ENCODE data around the gene AZI2. TPM values are rescaled to one million over a fixed set of nuclear protein-coding genes. Genes with fewer than 3 reads are reported as not detected.

Gene AZI2
- total and polyA plus RNA-seq, 7 donors = 25.0 to 87.0 (median 54.0) TPM

DNA sequence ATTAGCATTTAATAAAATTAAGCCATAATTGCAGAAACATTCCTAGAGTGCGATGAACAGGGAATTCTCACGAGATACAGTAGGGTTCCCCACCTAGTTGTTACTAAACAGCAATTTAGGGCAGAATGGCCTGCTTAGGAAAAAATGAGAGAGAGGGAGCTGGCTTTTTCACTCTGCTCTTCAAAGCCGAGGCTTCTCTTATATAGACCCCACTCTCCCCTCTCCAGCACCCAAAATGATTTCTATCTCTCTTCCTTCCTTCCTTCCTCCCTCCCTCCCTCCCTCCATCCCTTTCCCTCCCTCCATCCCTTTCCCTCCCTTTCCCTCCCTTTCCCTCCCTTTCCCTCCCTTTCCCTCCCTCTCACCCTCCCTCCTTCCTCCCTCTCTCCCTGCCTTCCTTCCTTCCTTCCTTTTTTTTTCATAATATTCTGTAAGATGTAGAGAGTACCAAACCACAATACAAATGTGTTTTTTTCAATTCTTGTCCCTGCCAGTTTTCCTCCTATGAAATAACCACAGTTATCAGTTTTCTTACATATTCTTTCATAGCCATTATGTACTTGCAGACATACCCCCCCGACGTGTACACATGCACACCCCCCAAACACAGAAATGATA, 48.2 kb downstream of the AZI2 start:
- intact Hi-C loops (cut with DNase I) = no loop called here
- WGBS, 2 donors = 91 to 92% methylated on average over 5 of the region's 5 CpGs
- H3K27ac ChIP-seq = no peak overlapping the region
- TF ChIP-seq EP300 (IDR thresholded peaks at IDR 0.05) = no peak
- TF ChIP-seq POLR2AphosphoS5 (IDR thresholded peaks at IDR 0.05) = no peak
- no peak for TF ChIP-seq POLR2A (IDR thresholded peaks at IDR 0.05)
- no peak for TF ChIP-seq CTCF (IDR thresholded peaks at IDR 0.05)
- no peak overlapping the region for H3K4me3 ChIP-seq
- H3K4me1 ChIP-seq = peaks cover 0 to 5% (median 0%) of the 10 kb centered on the region in 4 donors
- no peaks in the 10 kb centered on the region for H3K9me3 ChIP-seq
- H3K27me3 ChIP-seq = no peaks in the 10 kb centered on the region
- no peaks in the 10 kb centered on the region for H3K36me3 ChIP-seq
- no peak for DNase-seq

DNA sequence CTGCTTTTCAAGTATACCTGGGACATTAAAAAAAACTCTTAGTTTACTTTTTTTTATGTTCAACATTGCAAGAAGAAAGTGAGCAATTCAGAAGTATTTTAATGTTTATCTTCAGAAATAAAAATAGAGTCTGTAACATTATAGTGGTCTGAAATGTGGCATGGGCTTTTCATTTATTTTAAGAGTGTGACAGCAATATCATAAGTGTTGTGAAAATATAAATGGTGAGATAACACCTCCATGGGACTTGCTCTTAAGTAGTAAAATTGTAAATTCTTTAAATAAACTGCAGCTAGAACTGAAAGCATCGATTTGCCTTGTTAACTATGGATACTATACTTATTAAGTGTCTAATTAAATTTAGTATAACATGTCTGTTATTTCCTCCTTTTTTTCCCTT, 48.9 kb downstream of the AZI2 start:
- no peaks in the 10 kb centered on the region for H3K36me3 ChIP-seq
- H3K27me3 ChIP-seq = no peaks in the 10 kb centered on the region
- DNase-seq = no peak
- no peaks in the 10 kb centered on the region for H3K9me3 ChIP-seq
- TF ChIP-seq POLR2A (IDR thresholded peaks at IDR 0.05) (no peak), POLR2AphosphoS5 (IDR thresholded peaks at IDR 0.05) (no peak), EP300 (IDR thresholded peaks at IDR 0.05) (no peak), CTCF (IDR thresholded peaks at IDR 0.05) (no peak)
- H3K4me3 ChIP-seq = no peak overlapping the region
- H3K27ac ChIP-seq = no peak overlapping the region
- H3K4me1 ChIP-seq = peaks cover 0 to 5% (median 0%) of the 10 kb centered on the region in 4 donors
- 89 to 98% methylated on average over 1 of the region's 1 CpG for WGBS, 2 donors
- intact Hi-C loops (cut with DNase I) = no loop called here

GRCh38 chr3:28295898-28296490, 52.6 kb downstream of the AZI2 start:
- Histone ChIP-seq H3K4me1 (peaks cover 0 to 5% (median 0%) of the 10 kb centered on the region in 4 donors), H3K9me3 (no peaks in the 10 kb centered on the region), H3K27ac (no peak overlapping the region), H3K36me3 (no peaks in the 10 kb centered on the region), H3K4me3 (no peak overlapping the region), H3K27me3 (no peaks in the 10 kb centered on the region)
- TF ChIP-seq POLR2A (IDR thresholded peaks at IDR 0.05) = no peak
- no peak for TF ChIP-seq CTCF (IDR thresholded peaks at IDR 0.05)
- TF ChIP-seq POLR2AphosphoS5 (IDR thresholded peaks at IDR 0.05) = no peak
- no peak for TF ChIP-seq EP300 (IDR thresholded peaks at IDR 0.05)
- no peak for DNase-seq
- intact Hi-C loops (cut with DNase I) = no loop called here

- Histone ChIP-seq H3K27ac (no peak overlapping the region), H3K9me3 (no peaks in the 10 kb centered on the region), H3K4me3 (no peak overlapping the region), H3K4me1 (peaks cover 0 to 5% (median 0%) of the 10 kb centered on the region in 4 donors), H3K27me3 (no peaks in the 10 kb centered on the region), H3K36me3 (no peaks in the 10 kb centered on the region)
- 87 to 93% methylated on average over 7 of the region's 7 CpGs for WGBS, 2 donors
- intact Hi-C loops (cut with DNase I) = no loop called here
- no peak for DNase-seq
- TF ChIP-seq POLR2A (IDR thresholded peaks at IDR 0.05) = no peak
These were observed 53.8 kb downstream of the AZI2 start for GRCh38 chr3:28294667-28295413.

GRCh38 chr3:28292622-28293021, 56.0 kb downstream of the AZI2 start:
- DNase-seq = no peak
- intact Hi-C loops (cut with DNase I) = no loop called here
- Histone ChIP-seq H3K27me3 (no peaks in the 10 kb centered on the region), H3K27ac (no peak overlapping the region), H3K36me3 (no peaks in the 10 kb centered on the region), H3K4me1 (peaks cover 0 to 5% (median 0%) of the 10 kb centered on the region in 4 donors), H3K9me3 (no peaks in the 10 kb centered on the region), H3K4me3 (no peak overlapping the region)
- TF ChIP-seq POLR2AphosphoS5 (IDR thresholded peaks at IDR 0.05) (no peak), POLR2A (IDR thresholded peaks at IDR 0.05) (no peak), EP300 (IDR thresholded peaks at IDR 0.05) (no peak), CTCF (IDR thresholded peaks at IDR 0.05) (no peak)
- 85 to 87% methylated on average over 4 of the region's 4 CpGs for WGBS, 2 donors
